Panc1 (cell line): ENCODE data around the gene ASAP2.

Experiments used
- SIN3A ChIP-seq: IDR thresholded peaks from 2 replicates; pipeline ENCODE4 v1.6.1; 2012; ENCODE audit warnings: low read depth, mild to moderate bottlenecking, low read length, moderate library complexity, borderline replicate concordance; ENCODE audit not compliant: insufficient read depth
- TF ChIP-seq, protein P1 (sequence below): fragments of 450-650 bp; IDR thresholded peaks from 2 replicates; pipeline ENCODE4 v1.5.1; 2017; ENCODE audit warnings: mild to moderate bottlenecking

- TF ChIP-seq SIN3A, result no peak
- TF ChIP-seq, protein P1, sequence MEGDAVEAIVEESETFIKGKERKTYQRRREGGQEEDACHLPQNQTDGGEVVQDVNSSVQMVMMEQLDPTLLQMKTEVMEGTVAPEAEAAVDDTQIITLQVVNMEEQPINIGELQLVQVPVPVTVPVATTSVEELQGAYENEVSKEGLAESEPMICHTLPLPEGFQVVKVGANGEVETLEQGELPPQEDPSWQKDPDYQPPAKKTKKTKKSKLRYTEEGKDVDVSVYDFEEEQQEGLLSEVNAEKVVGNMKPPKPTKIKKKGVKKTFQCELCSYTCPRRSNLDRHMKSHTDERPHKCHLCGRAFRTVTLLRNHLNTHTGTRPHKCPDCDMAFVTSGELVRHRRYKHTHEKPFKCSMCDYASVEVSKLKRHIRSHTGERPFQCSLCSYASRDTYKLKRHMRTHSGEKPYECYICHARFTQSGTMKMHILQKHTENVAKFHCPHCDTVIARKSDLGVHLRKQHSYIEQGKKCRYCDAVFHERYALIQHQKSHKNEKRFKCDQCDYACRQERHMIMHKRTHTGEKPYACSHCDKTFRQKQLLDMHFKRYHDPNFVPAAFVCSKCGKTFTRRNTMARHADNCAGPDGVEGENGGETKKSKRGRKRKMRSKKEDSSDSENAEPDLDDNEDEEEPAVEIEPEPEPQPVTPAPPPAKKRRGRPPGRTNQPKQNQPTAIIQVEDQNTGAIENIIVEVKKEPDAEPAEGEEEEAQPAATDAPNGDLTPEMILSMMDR, result no peak
Observed at GRCh38 chr2:9373047-9373446, 166.4 kb downstream of the ASAP2 start.
